GM12878 (cell line): Measurements from ENCODE around the gene NLGN2. TPM values are rescaled to one million over a fixed set of nuclear protein-coding genes. Genes with fewer than 3 reads are reported as not detected.
A peak's percentile ranks its signal among the peaks of the same experiment; 100 is the strongest.

Experiments
- ATAC-seq: fragments of 200-7000 bp; cut with Tn5 transposase; 3 replicates; pipeline ENCODE4 v1.9.1; 2020; ENCODE audit warnings: mild to moderate bottlenecking, moderate library complexity
- BruUV-seq: library from RNA; stranded (reverse); fragments of 400-500 nt; replicated peaks from 2 replicates; lab custom pipeline; 2021; lab: Mats Ljungman, UMichigan
- CTCF ChIA-PET: fragments of 300-600 bp; sonication (Branson Sonifier 250); formaldehyde crosslinking; extraction: SDS; loops from one replicate; lab custom pipeline; 2021; ENCODE audit warnings: inconsistent platforms; lab: Yijun Ruan, JAX
- POLR2A ChIA-PET: fragments of 350-600 bp; formaldehyde crosslinking; extraction: SDS; loops from one replicate; lab custom pipeline; 2021; ENCODE audit warnings: inconsistent platforms; lab: Charles Lee
- RAD21 ChIA-PET: fragments of 300-600 bp; sonication (Branson Sonifier 250); formaldehyde crosslinking; loops from one replicate; lab custom pipeline; 2023; ENCODE audit warnings: antibody characterized with exemption; ENCODE audit not compliant: unreplicated experiment; lab: Charles Lee
- SMC1A ChIA-PET: fragments of 300-600 bp; sonication (Branson Sonifier 250); formaldehyde crosslinking; loops from one replicate; lab custom pipeline; 2023; ENCODE audit not compliant: unreplicated experiment, uncharacterized antibody; lab: Charles Lee
- DNase-seq: peaks from one replicate; pipeline ENCODE4 v3.0.0-alpha.2; 2011; ENCODE audit warnings: low read depth, low spot score
- FAIRE-seq: peaks from 3 replicates; lab custom pipeline; 2011; peaks lifted over from hg19 to GRCh38; lab: Jason Lieb, UNC
- H2AFZ ChIP-seq: 2 replicates; pipeline ENCODE4 v1.6.0; 2011; ENCODE audit warnings: low read depth, low read length, control low read depth; ENCODE audit not compliant: control insufficient read depth
- H3K27ac ChIP-seq: 2 replicates; pipeline ENCODE4 v1.5.1; 2011; ENCODE audit warnings: control low read depth; ENCODE audit not compliant: control insufficient read depth, insufficient read depth
- H3K27me3 ChIP-seq, 2 experiments: replicated peaks in 1 of 2; 2 replicates each; pipeline versions ENCODE4 v1.6.0 to v1.6.1; 2011; ENCODE audit warnings: low read length in 1 of 2; ENCODE audit not compliant: control insufficient read depth in 2 of 2, insufficient read depth in 2 of 2
- H3K36me3 ChIP-seq, 2 experiments: 2 replicates each; pipeline ENCODE4 v1.5.1; 2011; ENCODE audit warnings: low read length in 1 of 2; ENCODE audit not compliant: control insufficient read depth in 2 of 2, insufficient read depth in 2 of 2
- H3K4me1 ChIP-seq: 2 replicates; pipeline ENCODE4 v1.6.1; 2011; ENCODE audit warnings: mild to moderate bottlenecking, low read length, moderate library complexity, mixed read lengths; ENCODE audit not compliant: control insufficient read depth, insufficient read depth
- H3K4me2 ChIP-seq: 2 replicates; pipeline ENCODE4 v1.6.0; 2011; ENCODE audit warnings: control low read depth; ENCODE audit not compliant: control insufficient read depth, insufficient read depth
- H3K4me3 ChIP-seq: fragments of 200-600 bp; sonication (generic); 2 replicates; pipeline ENCODE4 v1.5.1; 2016
- H3K79me2 ChIP-seq: 2 replicates; pipeline ENCODE4 v1.6.0; 2011; ENCODE audit warnings: low read length; ENCODE audit not compliant: control insufficient read depth, insufficient read depth
- H3K9ac ChIP-seq: 2 replicates; pipeline ENCODE4 v1.8.0; 2011; ENCODE audit warnings: low read length, control low read depth, mixed read lengths; ENCODE audit not compliant: control insufficient read depth, insufficient read depth
- H3K9me3 ChIP-seq: replicated peaks from 3 replicates; pipeline ENCODE4 v1.5.1; 2011; ENCODE audit warnings: mild to moderate bottlenecking, low read length; ENCODE audit not compliant: control insufficient read depth, insufficient read depth
- H4K20me1 ChIP-seq: 2 replicates; pipeline ENCODE4 v1.6.0; 2011; ENCODE audit not compliant: control insufficient read depth, insufficient read depth
- ATF7 ChIP-seq: fragments of 450-650 bp; IDR thresholded peaks from 2 replicates; pipeline ENCODE4 v1.6.1; 2016; ENCODE audit warnings: low read depth, mild to moderate bottlenecking
- BACH1 ChIP-seq: fragments of 450-650 bp; IDR thresholded peaks from 2 replicates; pipeline ENCODE4 v1.6.1; 2017; ENCODE audit warnings: mild to moderate bottlenecking, borderline replicate concordance
- BRCA1 ChIP-seq: IDR thresholded peaks from 2 replicates; pipeline ENCODE4 v1.6.1; 2011; ENCODE audit warnings: low read depth, low read length, improper control_type of control experiment
- E2F4 ChIP-seq: IDR thresholded peaks from 2 replicates; pipeline ENCODE4 v1.6.1; 2012; ENCODE audit warnings: low read depth, low read length, improper control_type of control experiment
- NBN ChIP-seq: fragments of 450-650 bp; IDR thresholded peaks from 2 replicates; pipeline ENCODE4 v1.6.1; 2016
- NR2F1 ChIP-seq: fragments of 450-650 bp; conservative IDR thresholded peaks from 2 replicates; pipeline ENCODE4 v1.6.1; 2017; ENCODE audit warnings: mild to moderate bottlenecking
- SUZ12 ChIP-seq: fragments of 200-600 bp; sonication (generic); IDR thresholded peaks from one replicate; pipeline ENCODE4 v1.6.1; 2018; ENCODE audit warnings: antibody characterized with exemption, mild to moderate bottlenecking; ENCODE audit not compliant: unreplicated experiment
- TARDBP ChIP-seq: IDR thresholded peaks from 2 replicates; pipeline ENCODE4 v1.6.1; 2016; ENCODE audit warnings: borderline replicate concordance
- YY1 ChIP-seq: IDR thresholded peaks from 2 replicates; pipeline ENCODE4 v1.6.1; 2011; ENCODE audit warnings: low read depth, mild to moderate bottlenecking, low read length
- ZNF622 ChIP-seq: fragments of 450-650 bp; IDR thresholded peaks from 2 replicates; pipeline ENCODE4 v1.6.1; 2017; ENCODE audit warnings: mild to moderate bottlenecking, inconsistent platforms
- WGBS: methylation state at CpG from one replicate; pipeline ENCODE4 v1.1.6; 2016; ENCODE audit warnings: low lambda C conversion rate; ENCODE audit not compliant: insufficient replicate concordance, insufficient coverage; ENCODE audit errors: missing lambda C conversion rate; 5-methylcytosine and 5-hydroxymethylcytosine counted together
- in situ Hi-C: fragments of 300-500 bp; cut with MboI; formaldehyde crosslinking; loops from 9 replicates; pipeline ENCODE4 v1.14.3; 2018; ENCODE audit warnings: mixed read lengths
- intact Hi-C: fragments of 100-400 bp; cut with micrococcal nuclease; formaldehyde crosslinking; loops from one replicate; pipeline ENCODE4 v1.14.2; 2022; ENCODE audit not compliant: unreplicated experiment
- polyA plus RNA-seq, 11 experiments: library from polyadenylated mRNA; depleted of rRNA in 4 of 11; unstranded in 6 of 11; stranded (reverse) in 5 of 11; fragments of >200 nt; fragmentation: Nextera tagmentation in 4 of 11; fragmentation: Illumina TruSeq in 1 of 11; extraction: Ambion mirVana in 4 of 11; extraction: Trizol in 1 of 11; gene quantifications; 1 replicate in 1 of 11; 2 replicates in 10 of 11; pipeline versions ENCODE4 v1.2.1 to v1.2.3, GENCODE V29; 2011 to 2016; ENCODE audit warnings: inconsistent platforms in 2 of 11, missing spikeins in 2 of 11, low read depth in 1 of 11
- total RNA-seq, 4 experiments: library from RNA; depleted of rRNA in 3 of 4; stranded (reverse); fragments of >200 nt in 3 of 4; fragmentation: Illumina TruSeq in 1 of 4; extraction: Trizol in 1 of 4; gene quantifications; 2 replicates each; pipeline versions ENCODE4 v1.2.1 to v1.2.3, GENCODE V29; 2013 to 2021

NLGN2 gene
- total and polyA plus RNA-seq, 10 of the 15 experiments (the other 5 are each of a cell fraction or from before 2014, with no cell fraction given): 0.02 to 0.87 (median 0.11) TPM; not detected in 2

GRCh38 chr17:7448461-7448860, 40.8 kb downstream of the NLGN2 start:
- H3K9me3 ChIP-seq: no peaks in the 10 kb centered on the region
- no peak overlapping the region for H2AFZ ChIP-seq
- in situ Hi-C loops: no loop called here
- FAIRE-seq (no peak), DNase-seq (no peak), ATAC-seq (no peak)
- no peak overlapping the region for H3K4me2 ChIP-seq
- peaks cover 1 to 5% of the 10 kb centered on the region in 2 experiments; a peak in 2 of 4 replicates for H3K27me3 ChIP-seq
- POLR2A ChIA-PET: interaction anchor here (0.7 to 1.1 kb wide), 2 partner anchors 8 to 46 kb away, joined by 3 to 4 read pairs; no protein-coding TSS in a partner anchor
- BruUV-seq: no TSS peak
- SMC1A ChIA-PET: no interaction called here
- H3K4me1 ChIP-seq: peaks cover 6% of the 10 kb centered on the region
- H3K79me2 ChIP-seq: no peaks in the 10 kb centered on the region
- H3K27ac ChIP-seq: no peak overlapping the region
- 48% methylated on average over 7 of the region's 7 CpGs for WGBS
- no peaks in the 10 kb centered on the region for H4K20me1 ChIP-seq
- no peaks in the 10 kb centered on the region for H3K36me3 ChIP-seq
- RAD21 ChIA-PET: no interaction called here
- CTCF ChIA-PET: no interaction called here
- intact Hi-C loops: no loop called here
- TF ChIP-seq E2F4 (no peak), ATF7 (no peak), SUZ12 (no peak), NBN (no peak), BACH1 (no peak), ZNF622 (no peak), TARDBP (no peak)
- H3K4me3 ChIP-seq: no peak overlapping the region
- no peak overlapping the region for H3K9ac ChIP-seq

- intact Hi-C loops: no loop called here
- FAIRE-seq (no peak), DNase-seq (no peak), ATAC-seq (no peak)
- Histone ChIP-seq H3K4me3 (no peak overlapping the region), H4K20me1 (no peaks in the 10 kb centered on the region), H2AFZ (no peak overlapping the region), H3K36me3 (peaks cover 2 to 3% of the 10 kb centered on the region in 2 experiments; a peak in 2 of 4 replicates), H3K9me3 (no peaks in the 10 kb centered on the region), H3K4me2 (no peak overlapping the region), H3K27ac (no peak overlapping the region), H3K27me3 (no peaks in the 10 kb centered on the region), H3K4me1 (peaks cover 4% of the 10 kb centered on the region), H3K9ac (no peak overlapping the region), H3K79me2 (peaks cover 2% of the 10 kb centered on the region; the same call in 1 of the 2 replicates)
- peak; percentile 88 for TF ChIP-seq YY1
- TF ChIP-seq NR2F1: no peak
- no peak for TF ChIP-seq BRCA1
- RAD21 ChIA-PET: no interaction called here
- CTCF ChIA-PET: no interaction called here
- POLR2A ChIA-PET: interaction anchor here (0.6 to 0.7 kb wide), 3 partner anchors 8 to 12 kb away, joined by 3 to 5 read pairs (median 3); no protein-coding TSS in a partner anchor
- SMC1A ChIA-PET: no interaction called here
- no TSS peak for BruUV-seq
- in situ Hi-C loops: no loop called here
- WGBS: 66% methylated on average over 3 of the region's 3 CpGs
Measured at GRCh38 chr17:7459961-7460545, 52.4 kb downstream of the NLGN2 start.
